Measurements from ENCODE around the gene TSN. TPM values are rescaled to one million over a fixed set of nuclear protein-coding genes. Genes with fewer than 3 reads are reported as not detected.

The TSN gene
- total RNA-seq, 1 donor from 2014 or later: 68.2 TPM

GRCh38 chr2:121793816-121794215 lies 38.4 kb downstream of the TSN start:
- FAIRE-seq (no peak), DNase-seq (ENCODE audit: low read depth) (no peak)
- peaks cover 17% of the 10 kb centered on the region for H3K4me1 ChIP-seq (ENCODE audit: insufficient read depth, low read length)
- Mint-ChIP-seq H3K4me3 (ENCODE audit: unreplicated experiment) (no peak overlapping the region), H3K4me1 (ENCODE audit: low read depth, unreplicated experiment) (peaks cover 13% of the 10 kb centered on the region), H3K9me3 (ENCODE audit: unreplicated experiment) (no peaks in the 10 kb centered on the region), H3K36me3 (ENCODE audit: low read depth, unreplicated experiment) (no peaks in the 10 kb centered on the region), H3K27me3 (ENCODE audit: low read depth, unreplicated experiment) (peaks cover 3% of the 10 kb centered on the region), H3K27ac (ENCODE audit: unreplicated experiment) (no peak overlapping the region)
- no peaks in the 10 kb centered on the region for H4K20me1 ChIP-seq (ENCODE audit: insufficient read depth, low read length)
- H3K79me2 ChIP-seq (ENCODE audit: insufficient read depth, low read length): no peaks in the 10 kb centered on the region
- no peak overlapping the region for H3K27ac ChIP-seq (ENCODE audit: low read depth, low read length)
- H3K27me3 ChIP-seq (ENCODE audit: insufficient read depth, low read length): no peaks in the 10 kb centered on the region
- no peak overlapping the region for H2AFZ ChIP-seq (ENCODE audit: low read depth, low read length)
- no peak overlapping the region for H3K9ac ChIP-seq (ENCODE audit: low read length)
- TF ChIP-seq EZH2 (IDR thresholded peaks at IDR 0.05; ENCODE audit: insufficient read depth, low read length) (no peak), CTCF (IDR thresholded peaks at IDR 0.05; ENCODE audit: insufficient read depth, low read depth, low read length) (no peak)
- no peak overlapping the region for H3K4me2 ChIP-seq (ENCODE audit: low read length)
- peaks cover 3% of the 10 kb centered on the region for H3K9me3 ChIP-seq (ENCODE audit: insufficient read depth, low read depth, low read length)
- H3K36me3 ChIP-seq (ENCODE audit: insufficient read depth, low read length): no peaks in the 10 kb centered on the region
- no peak overlapping the region for H3K4me3 ChIP-seq (ENCODE audit: insufficient read depth, low read depth, low read length)

- FAIRE-seq (no peak), DNase-seq (ENCODE audit: low read depth) (no peak)
- Histone ChIP-seq H3K4me2 (ENCODE audit: low read length) (no peak overlapping the region), H3K27ac (ENCODE audit: low read depth, low read length) (no peak overlapping the region), H3K4me3 (ENCODE audit: insufficient read depth, low read depth, low read length) (no peak overlapping the region), H3K9ac (ENCODE audit: low read length) (no peak overlapping the region), H3K4me1 (ENCODE audit: insufficient read depth, low read length) (peaks cover 17% of the 10 kb centered on the region), H3K27me3 (ENCODE audit: insufficient read depth, low read length) (no peaks in the 10 kb centered on the region), H2AFZ (ENCODE audit: low read depth, low read length) (no peak overlapping the region), H4K20me1 (ENCODE audit: insufficient read depth, low read length) (no peaks in the 10 kb centered on the region), H3K36me3 (ENCODE audit: insufficient read depth, low read length) (no peaks in the 10 kb centered on the region), H3K9me3 (ENCODE audit: insufficient read depth, low read depth, low read length) (peaks cover 2% of the 10 kb centered on the region), H3K79me2 (ENCODE audit: insufficient read depth, low read length) (no peaks in the 10 kb centered on the region)
- no peaks in the 10 kb centered on the region for H3K9me3 Mint-ChIP-seq (ENCODE audit: unreplicated experiment)
- H3K4me1 Mint-ChIP-seq (ENCODE audit: low read depth, unreplicated experiment): peaks cover 13% of the 10 kb centered on the region
- no peaks in the 10 kb centered on the region for H3K36me3 Mint-ChIP-seq (ENCODE audit: low read depth, unreplicated experiment)
- no peak overlapping the region for H3K27ac Mint-ChIP-seq (ENCODE audit: unreplicated experiment)
- H3K27me3 Mint-ChIP-seq (ENCODE audit: low read depth, unreplicated experiment): peaks cover 3% of the 10 kb centered on the region
- H3K4me3 Mint-ChIP-seq (ENCODE audit: unreplicated experiment): no peak overlapping the region
- TF ChIP-seq CTCF (IDR thresholded peaks at IDR 0.05; ENCODE audit: insufficient read depth, low read depth, low read length) (no peak), EZH2 (IDR thresholded peaks at IDR 0.05; ENCODE audit: insufficient read depth, low read length) (no peak)
Measured at GRCh38 chr2:121794233-121794632, 38.8 kb downstream of the TSN start.

GRCh38 chr2:121796239-121796638 lies 40.8 kb downstream of the TSN start:
- peaks cover 3% of the 10 kb centered on the region for H3K27me3 Mint-ChIP-seq (ENCODE audit: low read depth, unreplicated experiment)
- no peak overlapping the region for H3K27ac Mint-ChIP-seq (ENCODE audit: unreplicated experiment)
- TF ChIP-seq CTCF (IDR thresholded peaks at IDR 0.05; ENCODE audit: insufficient read depth, low read depth, low read length) (no peak), EZH2 (IDR thresholded peaks at IDR 0.05; ENCODE audit: insufficient read depth, low read length) (no peak)

More at GRCh38 chr2:121796239-121796638, 40.8 kb downstream of the TSN start:
- Mint-ChIP-seq H3K9me3 (ENCODE audit: unreplicated experiment) (no peaks in the 10 kb centered on the region), H3K4me1 (ENCODE audit: low read depth, unreplicated experiment) (peaks cover under 1% of the 10 kb centered on the region), H3K36me3 (ENCODE audit: low read depth, unreplicated experiment) (no peaks in the 10 kb centered on the region), H3K4me3 (ENCODE audit: unreplicated experiment) (no peak overlapping the region)
- Histone ChIP-seq H3K36me3 (ENCODE audit: insufficient read depth, low read length) (no peaks in the 10 kb centered on the region), H4K20me1 (ENCODE audit: insufficient read depth, low read length) (no peaks in the 10 kb centered on the region), H2AFZ (ENCODE audit: low read depth, low read length) (no peak overlapping the region), H3K79me2 (ENCODE audit: insufficient read depth, low read length) (no peaks in the 10 kb centered on the region), H3K4me1 (ENCODE audit: insufficient read depth, low read length) (peaks cover 1% of the 10 kb centered on the region), H3K27me3 (ENCODE audit: insufficient read depth, low read length) (no peaks in the 10 kb centered on the region), H3K4me2 (ENCODE audit: low read length) (no peak overlapping the region), H3K9ac (ENCODE audit: low read length) (no peak overlapping the region), H3K9me3 (ENCODE audit: insufficient read depth, low read depth, low read length) (no peaks in the 10 kb centered on the region), H3K27ac (ENCODE audit: low read depth, low read length) (no peak overlapping the region), H3K4me3 (ENCODE audit: insufficient read depth, low read depth, low read length) (no peak overlapping the region)
- DNase-seq (ENCODE audit: low read depth) (no peak), FAIRE-seq (no peak)

All from astrocyte (in vitro differentiated cells and primary cell).